CD4-positive, alpha-beta memory T cell (primary cell): ENCODE results near the gene RALA. TPM values are rescaled to one million over a fixed set of nuclear protein-coding genes. Genes with fewer than 3 reads are reported as not detected.
A peak's percentile ranks its signal among the peaks of the same experiment; 100 is the strongest.

Experiments
- CTCF ChIA-PET: fragments of 350-600 bp; sonication (Branson Sonifier 250); formaldehyde crosslinking; loops from one replicate; lab custom pipeline; 2021; ENCODE audit warnings: inconsistent platforms; ENCODE audit not compliant: partially characterized antibody; lab: Charles Lee
- POLR2A ChIA-PET: fragments of 350-600 bp; sonication (Branson Sonifier 250); formaldehyde crosslinking; loops from one replicate; lab custom pipeline; 2021; ENCODE audit not compliant: partially characterized antibody; lab: Charles Lee
- DNase-seq, 5 donors: peaks; one replicate each; pipeline versions ENCODE4 v3.0.0 to v3.0.0-alpha.2; 2020 to 2022; ENCODE audit warnings: mixed read lengths in 1 of 5
- H3K27ac ChIP-seq: one replicate; pipeline ENCODE4 v1.7.0; 2013; ENCODE audit warnings: low read depth, low read length
- H3K27me3 ChIP-seq: 2 replicates; pipeline ENCODE4 v1.7.0; 2013; ENCODE audit warnings: mild to moderate bottlenecking, low read length, moderate library complexity; ENCODE audit not compliant: insufficient read depth
- H3K36me3 ChIP-seq: 2 replicates; pipeline ENCODE4 v1.7.0; 2013; ENCODE audit warnings: mild to moderate bottlenecking, low read length, moderate library complexity; ENCODE audit not compliant: insufficient read depth
- H3K4me1 ChIP-seq: 2 replicates; pipeline ENCODE4 v1.7.0; 2013; ENCODE audit warnings: mild to moderate bottlenecking, low read length, moderate library complexity; ENCODE audit not compliant: insufficient read depth
- H3K4me3 ChIP-seq, 2 donors: one replicate each; pipeline ENCODE4 v1.7.0; 2013; ENCODE audit warnings: low read length in 2 of 2, mild to moderate bottlenecking in 1 of 2
- H3K9me3 ChIP-seq, 2 donors: one replicate each; pipeline ENCODE4 v1.7.0; 2013; ENCODE audit warnings: low read length in 2 of 2, control low read depth in 1 of 2; ENCODE audit not compliant: control insufficient read depth in 1 of 2
- H3K27ac Mint-ChIP-seq, 7 donors: one replicate each; pipeline ENCODE4 v1.8.0; 2020 to 2021; ENCODE audit warnings: mixed read lengths in 7 of 7, mild to moderate bottlenecking in 6 of 7, inconsistent platforms in 3 of 7, moderate library complexity in 3 of 7
- H3K27me3 Mint-ChIP-seq, 2 donors: one replicate each; pipeline ENCODE4 v1.8.0; 2020 to 2021; ENCODE audit warnings: mixed read lengths in 2 of 2
- H3K36me3 Mint-ChIP-seq, 2 donors: one replicate each; pipeline ENCODE4 v1.8.0; 2020 to 2021; ENCODE audit warnings: mixed read lengths in 2 of 2, inconsistent platforms in 1 of 2, mild to moderate bottlenecking in 1 of 2
- H3K4me1 Mint-ChIP-seq, 4 donors: one replicate each; pipeline ENCODE4 v1.8.0; 2020 to 2021; ENCODE audit warnings: mixed read lengths in 4 of 4, mild to moderate bottlenecking in 1 of 4
- H3K4me3 Mint-ChIP-seq, 8 donors: one replicate each; pipeline ENCODE4 v1.8.0; 2020 to 2021; ENCODE audit warnings: mixed read lengths in 8 of 8, mild to moderate bottlenecking in 7 of 8, moderate library complexity in 6 of 8, inconsistent platforms in 3 of 8
- H3K9me3 Mint-ChIP-seq, 8 donors: one replicate each; pipeline ENCODE4 v1.8.0; 2020 to 2021; ENCODE audit warnings: mixed read lengths in 8 of 8, mild to moderate bottlenecking in 5 of 8, inconsistent platforms in 3 of 8, moderate library complexity in 1 of 8
- intact Hi-C: fragments of 100-400 bp; cut with micrococcal nuclease; formaldehyde crosslinking; loops from one replicate; pipeline ENCODE4 v1.15.1; 2023
- polyA plus RNA-seq, 2 donors: library from polyadenylated mRNA; unstranded; fragments of 300-500 nt; fragmentation: Illumina TruSeq; gene quantifications; one replicate each; pipeline ENCODE4 v1.2.3, GENCODE V29; 2021
- total RNA-seq, 2 experiments: library from RNA; stranded (reverse); gene quantifications; one replicate each; pipeline ENCODE4 v1.2.3, GENCODE V29; 2021

The RALA gene
- total and polyA plus RNA-seq, 4 experiments from 2014 or later: 31.6 to 50.5 (median 47.0) TPM

DNA sequence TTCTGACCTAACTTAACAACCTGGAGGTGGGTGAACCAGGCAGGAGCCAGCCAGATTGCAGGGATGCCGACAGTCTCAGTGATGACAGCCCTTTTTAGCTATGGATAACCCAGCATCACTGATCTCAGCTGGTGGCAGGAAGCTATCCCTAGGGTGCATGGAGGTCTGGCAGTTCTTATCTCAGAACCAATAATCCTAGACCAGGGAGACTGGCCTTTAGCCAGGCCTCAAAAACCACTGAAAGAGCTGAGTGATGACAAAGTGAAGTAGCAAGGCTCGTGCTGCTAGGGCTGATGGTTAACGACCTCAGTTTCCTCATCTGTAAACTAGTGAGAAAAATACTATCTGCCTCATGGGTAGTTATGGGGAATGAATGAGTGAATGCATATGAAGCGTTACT lies 112.5 kb downstream of the RALA start:
- ChIA-PET CTCF (interaction anchor here (0.6 to 7.1 kb wide), 5 partner anchors 8 to 399 kb away, joined by 3 to 78 read pairs (median 4); partner anchors contain the start of genes MPLKIP and SUGCT), POLR2A (interaction anchor here (1.2 to 3.1 kb wide), 2 partner anchors 11 to 113 kb away, joined by 6 to 13 read pairs; partner anchors contain the start of gene RALA)
- DNase-seq: no peak
- no peaks in the 10 kb centered on the region for H3K36me3 ChIP-seq
- H3K4me1 Mint-ChIP-seq: peaks cover 25 to 56% (median 42%) of the 10 kb centered on the region in 4 donors
- intact Hi-C loops: loop anchor here (10.0 kb wide), 1 partner anchor 219 kb away; the partner anchor contains the start of gene CDK13
- peaks cover 0 to 1% of the 10 kb centered on the region in 2 donors for H3K27me3 Mint-ChIP-seq
- H3K9me3 Mint-ChIP-seq: no peaks in the 10 kb centered on the region
- no peak overlapping the region for H3K4me3 ChIP-seq
- H3K27me3 ChIP-seq: no peaks in the 10 kb centered on the region
- peak overlapping the region in 4 of 8 donors; percentile 20 to 53 (median 50) for H3K4me3 Mint-ChIP-seq
- H3K36me3 Mint-ChIP-seq: peaks cover 0 to 3% of the 10 kb centered on the region in 2 donors
- no peak overlapping the region for H3K27ac ChIP-seq
- peak overlapping the region in 6 of 7 donors; percentile 4 to 92 (median 62) for H3K27ac Mint-ChIP-seq
- H3K4me1 ChIP-seq: peaks cover 41% of the 10 kb centered on the region
- no peaks in the 10 kb centered on the region for H3K9me3 ChIP-seq

DNA sequence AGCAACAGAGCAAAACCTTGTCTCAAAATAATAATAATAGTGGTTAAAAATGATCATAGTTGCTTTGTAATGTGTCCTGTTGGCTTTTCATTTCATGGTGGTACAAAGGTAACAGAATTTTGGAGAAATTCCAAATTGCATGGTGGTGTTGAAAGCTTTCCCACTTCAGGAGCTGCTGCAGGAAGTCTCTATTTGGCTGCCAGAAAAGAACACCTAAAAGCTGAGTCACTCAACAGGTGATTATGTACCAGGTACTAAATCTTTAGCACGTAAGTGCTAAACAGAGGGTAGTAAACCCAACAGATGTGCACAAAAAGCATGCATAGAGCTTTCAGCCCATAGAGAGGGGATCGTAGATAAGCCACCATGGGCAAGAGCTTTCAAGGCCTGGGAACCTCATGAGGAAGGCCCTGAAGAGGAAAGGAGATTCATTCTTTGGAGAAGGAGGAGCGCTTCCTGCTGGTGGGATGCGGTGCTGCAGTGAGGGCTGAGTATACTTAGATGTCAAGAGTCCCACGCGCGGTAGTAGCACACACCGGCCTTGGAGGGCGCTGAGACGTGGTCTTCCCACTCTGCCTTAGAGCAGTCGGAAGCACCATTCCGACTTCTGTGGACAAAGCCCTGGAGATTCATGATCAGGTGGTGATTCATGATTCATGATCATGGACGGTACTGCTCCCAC lies 118.7 kb downstream of the RALA start:
- H3K27me3 Mint-ChIP-seq: no peaks in the 10 kb centered on the region
- intact Hi-C loops: no loop called here
- H3K27ac Mint-ChIP-seq: peak overlapping the region in 4 of 7 donors; percentile 24 to 64 (median 47)
- CTCF ChIA-PET: interaction anchor here (0.8 to 17.9 kb wide), 10 partner anchors 7 to 163 kb away, joined by 3 to 748 read pairs (median 3); no protein-coding TSS in a partner anchor
- peaks cover 3% of the 10 kb centered on the region for H3K4me1 ChIP-seq
- no peak overlapping the region for H3K27ac ChIP-seq
- DNase-seq: peak; percentile 32 to 57 (median 34)
- H3K36me3 Mint-ChIP-seq: peaks cover 0 to 5% of the 10 kb centered on the region in 2 donors
- no peak overlapping the region for H3K4me3 Mint-ChIP-seq
- no peak overlapping the region for H3K4me3 ChIP-seq
- no peaks in the 10 kb centered on the region for H3K9me3 Mint-ChIP-seq
- no peaks in the 10 kb centered on the region for H3K36me3 ChIP-seq
- POLR2A ChIA-PET: interaction anchor here (0.8 to 1.1 kb wide), 2 partner anchors 9 to 161 kb away, joined by 4 read pairs; no protein-coding TSS in a partner anchor
- no peaks in the 10 kb centered on the region for H3K9me3 ChIP-seq
- H3K27me3 ChIP-seq: no peaks in the 10 kb centered on the region
- peaks cover 5 to 14% (median 11%) of the 10 kb centered on the region in 4 donors for H3K4me1 Mint-ChIP-seq

DNA sequence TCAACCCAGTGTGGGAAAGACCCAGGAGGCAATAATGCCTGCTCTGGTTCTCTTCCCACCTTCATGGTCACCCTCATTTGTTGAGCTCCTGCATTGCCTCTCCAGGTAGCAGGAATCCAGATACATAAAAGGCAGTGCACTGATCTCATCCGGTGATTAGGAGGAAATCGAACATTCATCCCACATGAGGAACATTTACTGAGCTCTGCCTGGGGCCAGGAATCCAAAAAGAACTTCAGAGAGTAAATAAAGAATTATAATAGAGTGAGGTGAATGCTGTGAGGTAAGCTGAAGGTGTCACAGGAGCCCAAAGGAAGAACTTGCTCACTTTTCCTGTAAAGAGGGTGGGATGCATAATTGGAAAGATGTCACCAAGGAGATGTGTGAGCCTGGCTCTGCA lies 121.2 kb downstream of the RALA start:
- H3K4me1 ChIP-seq: peaks cover 3% of the 10 kb centered on the region
- H3K27me3 ChIP-seq: no peaks in the 10 kb centered on the region
- H3K36me3 ChIP-seq: no peaks in the 10 kb centered on the region
- H3K4me3 Mint-ChIP-seq: no peak overlapping the region
- no peaks in the 10 kb centered on the region for H3K27me3 Mint-ChIP-seq
- intact Hi-C loops: no loop called here
- DNase-seq: no peak
- POLR2A ChIA-PET: interaction anchor here (0.7 to 1.1 kb wide), 2 partner anchors 60 to 167 kb away, joined by 3 read pairs; no protein-coding TSS in a partner anchor
- no peaks in the 10 kb centered on the region for H3K9me3 ChIP-seq
- H3K36me3 Mint-ChIP-seq: peaks cover 0 to 7% of the 10 kb centered on the region in 2 donors
- no peaks in the 10 kb centered on the region for H3K9me3 Mint-ChIP-seq
- H3K27ac Mint-ChIP-seq: peak overlapping the region in 3 of 7 donors; percentile 7 to 43 (median 36)
- no peak overlapping the region for H3K4me3 ChIP-seq
- CTCF ChIA-PET: interaction anchor here (0.7 to 17.9 kb wide), 11 partner anchors 10 to 302 kb away, joined by 3 to 748 read pairs (median 5); no protein-coding TSS in a partner anchor
- no peak overlapping the region for H3K27ac ChIP-seq
- H3K4me1 Mint-ChIP-seq: peaks cover 5 to 8% (median 6%) of the 10 kb centered on the region in 4 donors

DNA sequence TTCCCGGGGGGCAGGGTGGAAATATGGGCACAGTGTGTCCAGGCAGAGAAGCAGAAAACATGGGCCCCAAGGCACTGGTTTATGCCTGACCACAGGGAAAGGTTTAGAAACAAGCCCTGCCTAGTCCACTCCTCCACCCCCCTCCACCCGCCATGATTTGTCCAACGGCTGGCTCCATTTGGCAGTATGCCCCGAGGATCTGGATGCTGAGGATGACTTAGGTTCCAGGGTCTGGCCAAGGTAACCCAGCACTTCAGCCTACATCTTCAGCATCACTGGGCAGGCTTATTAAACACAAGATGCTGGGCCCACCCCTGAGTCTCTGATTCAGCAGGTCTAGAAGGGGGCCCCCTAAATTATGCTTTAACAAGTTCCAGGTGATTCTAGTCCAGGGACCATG lies 121.9 kb downstream of the RALA start:
- H3K36me3 Mint-ChIP-seq: peaks cover 0 to 7% of the 10 kb centered on the region in 2 donors
- Histone ChIP-seq H3K27me3 (no peaks in the 10 kb centered on the region), H3K9me3 (no peaks in the 10 kb centered on the region), H3K36me3 (no peaks in the 10 kb centered on the region), H3K4me3 (no peak overlapping the region), H3K4me1 (peaks cover 3% of the 10 kb centered on the region), H3K27ac (no peak overlapping the region)
- no peak for DNase-seq
- ChIA-PET POLR2A (interaction anchor here (1.1 to 4.3 kb wide), 2 partner anchors 165 to 167 kb away, joined by 3 to 34 read pairs; no protein-coding TSS in a partner anchor), CTCF (interaction anchor here (0.7 to 17.9 kb wide), 18 partner anchors 10 to 307 kb away, joined by 3 to 748 read pairs (median 5); partner anchors contain the start of gene RALA)
- no peak overlapping the region for H3K27ac Mint-ChIP-seq
- H3K9me3 Mint-ChIP-seq: no peaks in the 10 kb centered on the region
- intact Hi-C loops: no loop called here
- H3K4me1 Mint-ChIP-seq: peaks cover 5 to 7% (median 6%) of the 10 kb centered on the region in 4 donors
- no peaks in the 10 kb centered on the region for H3K27me3 Mint-ChIP-seq
- no peak overlapping the region for H3K4me3 Mint-ChIP-seq

DNA sequence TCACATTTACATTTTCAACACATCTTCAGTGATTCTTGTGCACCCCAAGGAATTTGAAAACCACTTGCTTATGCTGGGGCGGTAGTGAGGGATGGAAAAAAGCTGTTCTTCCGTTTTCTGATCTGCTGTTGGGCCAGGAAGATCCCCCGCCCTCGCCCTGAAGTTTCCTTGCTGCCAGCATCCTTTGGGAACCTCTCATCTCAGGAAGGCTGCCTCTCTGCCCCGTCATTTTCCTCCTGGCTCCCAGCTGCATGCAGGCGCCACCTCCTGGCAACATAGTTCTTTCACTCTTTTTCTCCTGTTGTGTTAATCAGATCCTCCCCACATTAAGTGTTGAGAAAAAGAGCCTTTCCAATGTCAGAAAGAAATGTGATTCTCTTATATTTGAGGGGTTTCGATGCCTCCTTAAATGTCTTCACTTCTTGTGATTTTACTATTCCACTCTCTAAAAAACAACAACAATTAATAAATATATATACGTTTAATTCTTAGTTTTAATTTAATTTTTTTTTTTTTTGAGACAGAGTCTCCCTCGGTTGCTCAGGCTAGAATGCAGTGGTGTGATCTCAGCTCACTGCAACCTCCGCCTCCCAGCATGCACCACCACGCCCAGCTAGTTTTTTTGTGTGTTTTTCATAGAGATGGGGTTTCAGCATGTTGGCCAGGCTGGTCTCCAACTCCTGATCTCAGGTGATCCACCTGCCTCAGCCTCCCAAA lies 122.9 kb downstream of the RALA start:
- H3K36me3 Mint-ChIP-seq: peaks cover 2 to 7% of the 10 kb centered on the region in 2 donors
- H3K27me3 Mint-ChIP-seq: no peaks in the 10 kb centered on the region
- CTCF ChIA-PET: interaction anchor here (0.7 to 17.9 kb wide), 21 partner anchors 10 to 306 kb away, joined by 3 to 748 read pairs (median 4); partner anchors contain the start of genes RALA and YAE1
- DNase-seq: peak; percentile 42 to 55 (median 52)
- intact Hi-C loops: loop anchor here (1.0 kb wide), 4 partner anchors 13 to 293 kb away; partner anchors contain the start of gene RALA
- H3K4me1 ChIP-seq: peaks cover 3% of the 10 kb centered on the region
- no peak overlapping the region for H3K4me3 ChIP-seq
- H3K27me3 ChIP-seq: no peaks in the 10 kb centered on the region
- peak overlapping the region in 4 of 7 donors; percentile 20 to 81 (median 54) for H3K27ac Mint-ChIP-seq
- no peaks in the 10 kb centered on the region for H3K9me3 Mint-ChIP-seq
- POLR2A ChIA-PET: interaction anchor here (0.6 to 4.3 kb wide), 4 partner anchors 12 to 1510 kb away, joined by 3 to 34 read pairs (median 8); no protein-coding TSS in a partner anchor
- H3K4me1 Mint-ChIP-seq: peaks cover 5 to 6% (median 5%) of the 10 kb centered on the region in 4 donors
- H3K36me3 ChIP-seq: no peaks in the 10 kb centered on the region
- peak overlapping the region in 2 of 8 donors; percentile 15 to 20 for H3K4me3 Mint-ChIP-seq
- H3K9me3 ChIP-seq: no peaks in the 10 kb centered on the region
- no peak overlapping the region for H3K27ac ChIP-seq

DNA sequence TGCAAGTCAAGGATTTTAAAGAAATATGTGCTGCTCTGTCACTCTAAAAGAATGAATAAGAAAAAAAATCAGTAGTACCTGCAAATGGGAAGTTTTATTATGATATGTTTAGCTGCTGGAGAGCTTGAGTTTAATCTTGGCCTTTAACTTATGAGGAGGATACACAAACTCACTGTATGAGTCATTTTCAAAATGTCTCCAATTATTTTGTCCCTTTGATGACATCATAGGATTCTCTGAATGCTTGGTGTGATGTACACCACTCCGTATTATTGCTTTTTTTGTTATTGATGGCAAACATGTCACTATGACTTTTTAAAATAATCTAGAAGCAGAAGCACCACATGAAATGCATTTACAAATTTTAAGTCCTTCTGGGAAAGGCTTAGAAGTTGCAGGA lies 125.8 kb downstream of the RALA start:
- no peak overlapping the region for H3K27ac ChIP-seq
- peaks cover 3% of the 10 kb centered on the region for H3K4me1 ChIP-seq
- CTCF ChIA-PET: interaction anchor here (0.8 to 17.9 kb wide), 3 partner anchors 15 to 170 kb away, joined by 3 to 748 read pairs (median 6); no protein-coding TSS in a partner anchor
- H3K4me3 ChIP-seq: no peak overlapping the region
- Mint-ChIP-seq H3K4me1 (peaks cover 3 to 6% (median 4%) of the 10 kb centered on the region in 4 donors), H3K27me3 (no peaks in the 10 kb centered on the region), H3K36me3 (peaks cover 8 to 13% of the 10 kb centered on the region in 2 donors), H3K4me3 (no peak overlapping the region), H3K27ac (no peak overlapping the region), H3K9me3 (peaks cover 0 to 3% (median 0%) of the 10 kb centered on the region in 8 donors)
- H3K27me3 ChIP-seq: no peaks in the 10 kb centered on the region
- DNase-seq: no peak
- H3K36me3 ChIP-seq: no peaks in the 10 kb centered on the region
- no peaks in the 10 kb centered on the region for H3K9me3 ChIP-seq
- intact Hi-C loops: no loop called here
- POLR2A ChIA-PET: interaction anchor here (4.3 kb wide), 1 partner anchor 169 kb away, joined by 34 read pairs; no protein-coding TSS in a partner anchor
